HepG2 (cell line): ENCODE data around the gene ACSL6.

Experiments used
- BRCA1 ChIP-seq: sonication (generic); formaldehyde crosslinking; IDR thresholded peaks from 2 replicates; pipeline ENCODE4 v1.4.0; 2020; ENCODE audit warnings: missing genetic modification reagents
- CTCF ChIP-seq: sonication (generic); formaldehyde crosslinking; IDR thresholded peaks from 2 replicates; pipeline ENCODE4 v1.5.0; 2020; ENCODE audit warnings: mild to moderate bottlenecking, missing genetic modification reagents, moderate library complexity
- EZH2 ChIP-seq: conservative IDR thresholded peaks from 2 replicates; pipeline ENCODE4 v1.6.1; 2012; ENCODE audit warnings: mild to moderate bottlenecking, low read depth, low read length, moderate library complexity
- GLMP ChIP-seq: sonication (generic); formaldehyde crosslinking; IDR thresholded peaks from 2 replicates; pipeline ENCODE4 v1.9.0; 2021; ENCODE audit warnings: missing genetic modification reagents, mild to moderate bottlenecking, borderline replicate concordance
- ISX ChIP-seq: sonication (generic); formaldehyde crosslinking; conservative IDR thresholded peaks from 2 replicates; pipeline ENCODE4 v1.5.0; 2020; ENCODE audit warnings: missing genetic modification reagents
- MAFF ChIP-seq: IDR thresholded peaks from 2 replicates; pipeline ENCODE4 v1.6.1; 2011; ENCODE audit warnings: low read depth, low read length, improper control_type of control experiment
- NR1H2 ChIP-seq: sonication (generic); formaldehyde crosslinking; IDR thresholded peaks from 2 replicates; pipeline ENCODE4 v1.8.1; 2022; ENCODE audit warnings: low read depth, missing genetic modification reagents, borderline replicate concordance
- SMARCC2 ChIP-seq: fragments of 450-650 bp; IDR thresholded peaks from 2 replicates; pipeline ENCODE4 v1.6.1; 2017; ENCODE audit warnings: antibody characterized with exemption, mild to moderate bottlenecking
- SUZ12 ChIP-seq: fragments of 150-350 bp; IDR thresholded peaks from 2 replicates; pipeline ENCODE4 v1.6.1; 2014; ENCODE audit warnings: low read depth, low read length
- USF2 ChIP-seq, 2 experiments: sonication (generic) in 1 of 2; formaldehyde crosslinking in 1 of 2; IDR thresholded peaks; 2 replicates each; pipeline versions ENCODE4 v1.5.1 to v1.6.1; 2011 to 2020; ENCODE audit warnings: borderline replicate concordance in 1 of 2, low read depth in 1 of 2, low read length in 1 of 2, mild to moderate bottlenecking in 1 of 2, missing genetic modification reagents in 1 of 2, moderate library complexity in 1 of 2
- ZNF382 ChIP-seq: sonication (generic); formaldehyde crosslinking; IDR thresholded peaks from 2 replicates; pipeline ENCODE4 v1.5.0; 2020; ENCODE audit warnings: missing genetic modification reagents, mild to moderate bottlenecking, borderline replicate concordance

DNA sequence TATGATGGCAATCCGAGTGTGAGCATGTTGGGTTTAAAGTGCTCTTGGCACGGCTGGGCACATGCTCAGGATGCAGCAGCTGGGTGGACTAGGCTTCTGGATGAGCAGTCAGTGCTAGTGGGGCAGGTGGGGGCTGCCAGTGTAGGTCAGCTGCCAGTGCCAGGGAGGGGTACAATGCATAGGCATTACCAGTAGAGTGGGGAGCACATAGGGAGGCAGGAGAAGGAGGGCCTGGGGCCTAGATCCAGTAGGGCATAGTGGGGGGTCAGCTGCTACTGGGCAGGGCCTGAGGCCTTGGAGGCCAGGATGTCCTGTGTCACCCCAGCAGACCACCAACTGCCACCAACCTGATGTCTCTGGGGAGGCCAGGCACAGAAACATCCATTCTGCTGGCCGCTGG lies 24.2 kb downstream of the ACSL6 start:
- no peak for TF ChIP-seq ISX
- TF ChIP-seq GLMP: no peak
- TF ChIP-seq BRCA1 (CRISPR knock-in tag): no peak
- no peak for TF ChIP-seq CTCF
- TF ChIP-seq USF2 (IDR thresholded peaks at IDR 0.05; ENCODE audit: low read depth, low read length): no peak
- TF ChIP-seq USF2 (CRISPR knock-in tag; IDR thresholded peaks at IDR 0.05; ENCODE audit: borderline replicate concordance): no peak
- no peak for TF ChIP-seq SUZ12
- TF ChIP-seq NR1H2: no peak
- no peak for TF ChIP-seq MAFF
- TF ChIP-seq EZH2: no peak
- TF ChIP-seq ZNF382 (CRISPR knock-in tag): no peak
- no peak for TF ChIP-seq SMARCC2
